ENCODE measurements around the gene USP46.

Gene USP46

GRCh38 chr4:52579602-52580272 lies 79.4 kb downstream of the USP46 start:
- Histone ChIP-seq H3K4me3 (ENCODE audit: low read length) (no peak overlapping the region), H3K4me1 (ENCODE audit: control insufficient read depth, insufficient read depth, low read length) (no peaks in the 10 kb centered on the region), H3K9me3 (ENCODE audit: control insufficient read depth, low read length) (no peaks in the 10 kb centered on the region), H3K36me3 (ENCODE audit: control insufficient read depth, insufficient read depth, low read length) (no peaks in the 10 kb centered on the region), H3K27me3 (ENCODE audit: control insufficient read depth, insufficient read depth, low read length) (no peaks in the 10 kb centered on the region), H3K9ac (ENCODE audit: low read length) (no peak overlapping the region)

GRCh38 chr4:52578951-52579350 lies 80.2 kb downstream of the USP46 start:
- Histone ChIP-seq H3K36me3 (ENCODE audit: control insufficient read depth, insufficient read depth, low read length) (no peaks in the 10 kb centered on the region), H3K27me3 (ENCODE audit: control insufficient read depth, insufficient read depth, low read length) (no peaks in the 10 kb centered on the region), H3K9ac (ENCODE audit: low read length) (no peak overlapping the region), H3K4me3 (ENCODE audit: low read length) (no peak overlapping the region), H3K9me3 (ENCODE audit: control insufficient read depth, low read length) (no peaks in the 10 kb centered on the region), H3K4me1 (ENCODE audit: control insufficient read depth, insufficient read depth, low read length) (no peaks in the 10 kb centered on the region)

- no peak overlapping the region for H3K9ac ChIP-seq (ENCODE audit: low read length)
- no peaks in the 10 kb centered on the region for H3K36me3 ChIP-seq (ENCODE audit: control insufficient read depth, insufficient read depth, low read length)
- no peaks in the 10 kb centered on the region for H3K9me3 ChIP-seq (ENCODE audit: control insufficient read depth, low read length)
- no peaks in the 10 kb centered on the region for H3K4me1 ChIP-seq (ENCODE audit: control insufficient read depth, insufficient read depth, low read length)
- no peak overlapping the region for H3K4me3 ChIP-seq (ENCODE audit: low read length)
- no peaks in the 10 kb centered on the region for H3K27me3 ChIP-seq (ENCODE audit: control insufficient read depth, insufficient read depth, low read length)
These were observed 81.5 kb downstream of the USP46 start for GRCh38 chr4:52577624-52577962.

GRCh38 chr4:52576961-52577623 lies 82.0 kb downstream of the USP46 start:
- H3K27me3 ChIP-seq (ENCODE audit: control insufficient read depth, insufficient read depth, low read length), result no peaks in the 10 kb centered on the region
- no peaks in the 10 kb centered on the region for H3K36me3 ChIP-seq (ENCODE audit: control insufficient read depth, insufficient read depth, low read length)
- H3K9ac ChIP-seq (ENCODE audit: low read length), result no peak overlapping the region
- no peak overlapping the region for H3K4me3 ChIP-seq (ENCODE audit: low read length)
- H3K9me3 ChIP-seq (ENCODE audit: control insufficient read depth, low read length), result no peaks in the 10 kb centered on the region
- no peaks in the 10 kb centered on the region for H3K4me1 ChIP-seq (ENCODE audit: control insufficient read depth, insufficient read depth, low read length)

GRCh38 chr4:52576326-52576725 lies 82.8 kb downstream of the USP46 start:
- H3K9me3 ChIP-seq (ENCODE audit: control insufficient read depth, low read length), result no peaks in the 10 kb centered on the region
- no peak overlapping the region for H3K4me3 ChIP-seq (ENCODE audit: low read length)
- H3K36me3 ChIP-seq (ENCODE audit: control insufficient read depth, insufficient read depth, low read length), result no peaks in the 10 kb centered on the region
- H3K4me1 ChIP-seq (ENCODE audit: control insufficient read depth, insufficient read depth, low read length), result no peaks in the 10 kb centered on the region
- no peaks in the 10 kb centered on the region for H3K27me3 ChIP-seq (ENCODE audit: control insufficient read depth, insufficient read depth, low read length)
- H3K9ac ChIP-seq (ENCODE audit: low read length), result no peak overlapping the region

- Histone ChIP-seq H3K9me3 (ENCODE audit: control insufficient read depth, low read length) (no peaks in the 10 kb centered on the region), H3K36me3 (ENCODE audit: control insufficient read depth, insufficient read depth, low read length) (no peaks in the 10 kb centered on the region), H3K9ac (ENCODE audit: low read length) (no peak overlapping the region), H3K27me3 (ENCODE audit: control insufficient read depth, insufficient read depth, low read length) (no peaks in the 10 kb centered on the region), H3K4me1 (ENCODE audit: control insufficient read depth, insufficient read depth, low read length) (no peaks in the 10 kb centered on the region), H3K4me3 (ENCODE audit: low read length) (no peak overlapping the region)
These were observed 83.7 kb downstream of the USP46 start for GRCh38 chr4:52575406-52575805.

GRCh38 chr4:52574036-52574435 lies 85.1 kb downstream of the USP46 start:
- no peak overlapping the region for H3K9ac ChIP-seq (ENCODE audit: low read length)
- no peak overlapping the region for H3K4me3 ChIP-seq (ENCODE audit: low read length)
- no peaks in the 10 kb centered on the region for H3K9me3 ChIP-seq (ENCODE audit: control insufficient read depth, low read length)
- no peaks in the 10 kb centered on the region for H3K4me1 ChIP-seq (ENCODE audit: control insufficient read depth, insufficient read depth, low read length)
- no peaks in the 10 kb centered on the region for H3K36me3 ChIP-seq (ENCODE audit: control insufficient read depth, insufficient read depth, low read length)
- H3K27me3 ChIP-seq (ENCODE audit: control insufficient read depth, insufficient read depth, low read length), result no peaks in the 10 kb centered on the region

GRCh38 chr4:52573551-52573950 lies 85.5 kb downstream of the USP46 start:
- Histone ChIP-seq H3K36me3 (ENCODE audit: control insufficient read depth, insufficient read depth, low read length) (no peaks in the 10 kb centered on the region), H3K4me3 (ENCODE audit: low read length) (no peak overlapping the region), H3K9ac (ENCODE audit: low read length) (no peak overlapping the region), H3K9me3 (ENCODE audit: control insufficient read depth, low read length) (no peaks in the 10 kb centered on the region), H3K4me1 (ENCODE audit: control insufficient read depth, insufficient read depth, low read length) (no peaks in the 10 kb centered on the region), H3K27me3 (ENCODE audit: control insufficient read depth, insufficient read depth, low read length) (no peaks in the 10 kb centered on the region)

- Histone ChIP-seq H3K36me3 (ENCODE audit: control insufficient read depth, insufficient read depth, low read length) (no peaks in the 10 kb centered on the region), H3K4me1 (ENCODE audit: control insufficient read depth, insufficient read depth, low read length) (no peaks in the 10 kb centered on the region), H3K9ac (ENCODE audit: low read length) (no peak overlapping the region), H3K4me3 (ENCODE audit: low read length) (no peak overlapping the region), H3K27me3 (ENCODE audit: control insufficient read depth, insufficient read depth, low read length) (no peaks in the 10 kb centered on the region), H3K9me3 (ENCODE audit: control insufficient read depth, low read length) (no peaks in the 10 kb centered on the region)
These were observed 86.1 kb downstream of the USP46 start for GRCh38 chr4:52572936-52573485.

- no peaks in the 10 kb centered on the region for H3K36me3 ChIP-seq (ENCODE audit: control insufficient read depth, insufficient read depth, low read length)
- H3K4me1 ChIP-seq (ENCODE audit: control insufficient read depth, insufficient read depth, low read length), result no peaks in the 10 kb centered on the region
- H3K4me3 ChIP-seq (ENCODE audit: low read length), result no peak overlapping the region
- no peaks in the 10 kb centered on the region for H3K9me3 ChIP-seq (ENCODE audit: control insufficient read depth, low read length)
- no peak overlapping the region for H3K9ac ChIP-seq (ENCODE audit: low read length)
- no peaks in the 10 kb centered on the region for H3K27me3 ChIP-seq (ENCODE audit: control insufficient read depth, insufficient read depth, low read length)
These were observed 90.8 kb downstream of the USP46 start for GRCh38 chr4:52568351-52568750.

GRCh38 chr4:52566136-52567031 lies 92.7 kb downstream of the USP46 start:
- no peaks in the 10 kb centered on the region for H3K27me3 ChIP-seq (ENCODE audit: control insufficient read depth, insufficient read depth, low read length)
- H3K4me1 ChIP-seq (ENCODE audit: control insufficient read depth, insufficient read depth, low read length), result no peaks in the 10 kb centered on the region
- H3K4me3 ChIP-seq (ENCODE audit: low read length), result no peak overlapping the region
- H3K9me3 ChIP-seq (ENCODE audit: control insufficient read depth, low read length), result no peaks in the 10 kb centered on the region
- no peaks in the 10 kb centered on the region for H3K36me3 ChIP-seq (ENCODE audit: control insufficient read depth, insufficient read depth, low read length)
- H3K9ac ChIP-seq (ENCODE audit: low read length), result no peak overlapping the region

GRCh38 chr4:52560844-52561280 lies 98.2 kb downstream of the USP46 start:
- no peaks in the 10 kb centered on the region for H3K36me3 ChIP-seq (ENCODE audit: control insufficient read depth, insufficient read depth, low read length)
- no peak overlapping the region for H3K9ac ChIP-seq (ENCODE audit: low read length)
- H3K4me1 ChIP-seq (ENCODE audit: control insufficient read depth, insufficient read depth, low read length), result no peaks in the 10 kb centered on the region
- H3K9me3 ChIP-seq (ENCODE audit: control insufficient read depth, low read length), result no peaks in the 10 kb centered on the region
- H3K4me3 ChIP-seq (ENCODE audit: low read length), result no peak overlapping the region
- peaks cover 6% of the 10 kb centered on the region for H3K27me3 ChIP-seq (ENCODE audit: control insufficient read depth, insufficient read depth, low read length)

All from mucosa of stomach (tissue), 1 donor.